HEK293 (cell line): ENCODE measurements around the gene CCR6.

ENCODE experiments used
- CTCF ChIA-PET: fragments of 350-600 bp; formaldehyde crosslinking; extraction: SDS; loops from one replicate; lab custom pipeline; 2021; ENCODE audit warnings: antibody characterized with exemption; lab: Yijun Ruan, JAX
- POLR2A ChIA-PET: fragments of 300-600 bp; formaldehyde crosslinking; extraction: SDS; loops from one replicate; lab custom pipeline; 2020; ENCODE audit warnings: antibody characterized with exemption, inconsistent platforms; lab: Yijun Ruan, JAX
- H3K27ac ChIP-seq: fragments of 200-500 bp; sonication (Bioruptor generic); 2 replicates; pipeline ENCODE4 v1.5.1; 2014; ENCODE audit warnings: low read depth, low read length, control low read depth, inconsistent platforms; ENCODE audit errors: extremely low read depth
- H3K36me3 ChIP-seq, 2 experiments: fragments of 200-500 bp in 1 of 2; sonication (Bioruptor generic) in 1 of 2; 1 replicate in 1 of 2; 2 replicates in 1 of 2; pipeline ENCODE4 v1.5.1; 2014 to 2017; ENCODE audit warnings: inconsistent platforms in 2 of 2, low read length in 2 of 2; ENCODE audit not compliant: control insufficient read depth in 2 of 2, insufficient read depth in 1 of 2
- H3K4me1 ChIP-seq: fragments of 200-500 bp; sonication (Bioruptor generic); 2 replicates; pipeline ENCODE4 v1.5.1; 2014; ENCODE audit warnings: mild to moderate bottlenecking, low read length, inconsistent platforms; ENCODE audit not compliant: control insufficient read depth, insufficient read depth
- H3K4me3 ChIP-seq: 2 replicates; pipeline ENCODE4 v1.5.1; 2011; ENCODE audit warnings: low read depth, mild to moderate bottlenecking, control low read depth, low read length, moderate library complexity
- H3K9me3 ChIP-seq: fragments of 200-500 bp; sonication (Bioruptor generic); 2 replicates; pipeline ENCODE4 v1.5.1; 2014; ENCODE audit warnings: low read depth, low read length, inconsistent platforms; ENCODE audit not compliant: control insufficient read depth, insufficient read depth
- CTCF ChIP-seq: fragments of 450-650 bp; formaldehyde crosslinking; IDR thresholded peaks from 2 replicates; pipeline ENCODE4 v1.5.1; 2016; ENCODE audit warnings: missing biosample characterization, missing genetic modification characterization
- KLF16 ChIP-seq: fragments of 450-650 bp; formaldehyde crosslinking; IDR thresholded peaks from 2 replicates; pipeline ENCODE4 v1.5.1; 2017; ENCODE audit warnings: missing biosample characterization, missing genetic modification characterization
- KLF8 ChIP-seq: fragments of 450-650 bp; formaldehyde crosslinking; IDR thresholded peaks from 2 replicates; pipeline ENCODE4 v1.5.1; 2016; ENCODE audit warnings: missing biosample characterization, missing genetic modification characterization
- PATZ1 ChIP-seq: fragments of 450-650 bp; formaldehyde crosslinking; IDR thresholded peaks from 2 replicates; pipeline ENCODE4 v1.5.1; 2016; ENCODE audit warnings: missing biosample characterization, missing genetic modification characterization
- TRIM28 ChIP-seq: IDR thresholded peaks from 2 replicates; pipeline ENCODE4 v1.6.1; 2011; ENCODE audit warnings: low read length, control low read depth, borderline replicate concordance
- ZNF114 ChIP-seq: fragments of 450-650 bp; formaldehyde crosslinking; IDR thresholded peaks from 2 replicates; pipeline ENCODE4 v1.5.0; 2017; ENCODE audit warnings: missing biosample characterization, missing genetic modification characterization
- ZNF140 ChIP-seq: fragments of 450-650 bp; formaldehyde crosslinking; IDR thresholded peaks from 2 replicates; pipeline ENCODE4 v1.5.1; 2016; ENCODE audit warnings: missing biosample characterization, missing genetic modification characterization
- ZNF169 ChIP-seq: fragments of 450-650 bp; formaldehyde crosslinking; IDR thresholded peaks from 2 replicates; pipeline ENCODE4 v1.5.1; 2016; ENCODE audit warnings: missing biosample characterization, missing genetic modification characterization
- ZNF175 ChIP-seq: fragments of 450-650 bp; formaldehyde crosslinking; IDR thresholded peaks from 2 replicates; pipeline ENCODE4 v1.5.1; 2016; ENCODE audit warnings: missing biosample characterization, missing genetic modification characterization
- ZNF214 ChIP-seq: fragments of 450-650 bp; formaldehyde crosslinking; IDR thresholded peaks from 2 replicates; pipeline ENCODE4 v1.5.1; 2017; ENCODE audit warnings: missing biosample characterization, mild to moderate bottlenecking, missing genetic modification characterization, borderline replicate concordance
- ZNF521 ChIP-seq: fragments of 450-650 bp; formaldehyde crosslinking; IDR thresholded peaks from 2 replicates; pipeline ENCODE4 v1.5.1; 2017; ENCODE audit warnings: missing biosample characterization, mild to moderate bottlenecking, missing genetic modification characterization
- ZNF623 ChIP-seq: fragments of 450-650 bp; formaldehyde crosslinking; IDR thresholded peaks from 2 replicates; pipeline ENCODE4 v1.5.1; 2016; ENCODE audit warnings: missing biosample characterization, missing genetic modification characterization
- ZNF626 ChIP-seq: fragments of 450-650 bp; sonication (Bioruptor Pico); formaldehyde crosslinking; IDR thresholded peaks from 2 replicates; pipeline ENCODE4 v1.5.1; 2018; ENCODE audit warnings: missing biosample characterization, missing genetic modification characterization, inconsistent platforms
- ZNF777 ChIP-seq: fragments of 450-650 bp; formaldehyde crosslinking; IDR thresholded peaks from 2 replicates; pipeline ENCODE4 v1.5.1; 2017; ENCODE audit warnings: missing biosample characterization, missing genetic modification characterization, borderline replicate concordance
- ZNF791 ChIP-seq: fragments of 450-650 bp; formaldehyde crosslinking; IDR thresholded peaks from 2 replicates; pipeline ENCODE4 v1.5.1; 2016; ENCODE audit warnings: missing biosample characterization, missing genetic modification characterization
- ZNF830 ChIP-seq: fragments of 450-650 bp; IDR thresholded peaks from 2 replicates; pipeline ENCODE4 v1.5.0; 2018; ENCODE audit warnings: missing biosample characterization, missing genetic modification characterization, low read depth, mild to moderate bottlenecking, moderate library complexity
- TF ChIP-seq, protein P1 (sequence below): fragments of 450-650 bp; formaldehyde crosslinking; IDR thresholded peaks from 2 replicates; pipeline ENCODE4 v1.5.1; 2017; ENCODE audit warnings: missing biosample characterization, missing genetic modification characterization
- TF ChIP-seq, protein P2 (sequence below): fragments of 450-650 bp; formaldehyde crosslinking; IDR thresholded peaks from 2 replicates; pipeline ENCODE4 v1.5.1; 2016; ENCODE audit warnings: missing biosample characterization, missing genetic modification characterization
- TF ChIP-seq, protein P3 (sequence below): fragments of 450-650 bp; IDR thresholded peaks from 2 replicates; pipeline ENCODE4 v1.5.1; 2018; ENCODE audit warnings: missing biosample characterization, mild to moderate bottlenecking, missing genetic modification characterization

CCR6 gene

DNA sequence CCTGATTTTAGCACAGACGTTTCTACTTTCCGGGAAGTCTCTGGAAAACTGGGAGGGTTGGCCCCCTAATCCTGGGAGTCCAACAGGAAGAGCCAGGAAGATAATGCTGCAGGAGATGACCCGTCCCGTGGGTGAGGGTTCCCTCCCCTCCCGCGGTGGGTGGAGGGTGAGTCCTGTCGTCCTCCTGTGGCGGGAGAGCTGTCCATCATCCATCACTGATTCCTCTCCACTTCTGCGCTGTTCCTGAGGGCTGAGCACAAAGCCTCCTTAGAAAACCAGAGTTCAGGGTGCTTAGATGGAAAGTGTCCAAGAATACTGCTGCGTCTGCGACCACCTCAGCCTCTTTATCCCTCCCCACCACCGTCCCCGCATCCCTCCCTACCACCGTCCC is 6.1 kb upstream of the CCR6 start (continued):
- TF ChIP-seq, protein P1, sequence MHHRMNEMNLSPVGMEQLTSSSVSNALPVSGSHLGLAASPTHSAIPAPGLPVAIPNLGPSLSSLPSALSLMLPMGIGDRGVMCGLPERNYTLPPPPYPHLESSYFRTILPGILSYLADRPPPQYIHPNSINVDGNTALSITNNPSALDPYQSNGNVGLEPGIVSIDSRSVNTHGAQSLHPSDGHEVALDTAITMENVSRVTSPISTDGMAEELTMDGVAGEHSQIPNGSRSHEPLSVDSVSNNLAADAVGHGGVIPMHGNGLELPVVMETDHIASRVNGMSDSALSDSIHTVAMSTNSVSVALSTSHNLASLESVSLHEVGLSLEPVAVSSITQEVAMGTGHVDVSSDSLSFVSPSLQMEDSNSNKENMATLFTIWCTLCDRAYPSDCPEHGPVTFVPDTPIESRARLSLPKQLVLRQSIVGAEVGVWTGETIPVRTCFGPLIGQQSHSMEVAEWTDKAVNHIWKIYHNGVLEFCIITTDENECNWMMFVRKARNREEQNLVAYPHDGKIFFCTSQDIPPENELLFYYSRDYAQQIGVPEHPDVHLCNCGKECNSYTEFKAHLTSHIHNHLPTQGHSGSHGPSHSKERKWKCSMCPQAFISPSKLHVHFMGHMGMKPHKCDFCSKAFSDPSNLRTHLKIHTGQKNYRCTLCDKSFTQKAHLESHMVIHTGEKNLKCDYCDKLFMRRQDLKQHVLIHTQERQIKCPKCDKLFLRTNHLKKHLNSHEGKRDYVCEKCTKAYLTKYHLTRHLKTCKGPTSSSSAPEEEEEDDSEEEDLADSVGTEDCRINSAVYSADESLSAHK, result no peak

DNA sequence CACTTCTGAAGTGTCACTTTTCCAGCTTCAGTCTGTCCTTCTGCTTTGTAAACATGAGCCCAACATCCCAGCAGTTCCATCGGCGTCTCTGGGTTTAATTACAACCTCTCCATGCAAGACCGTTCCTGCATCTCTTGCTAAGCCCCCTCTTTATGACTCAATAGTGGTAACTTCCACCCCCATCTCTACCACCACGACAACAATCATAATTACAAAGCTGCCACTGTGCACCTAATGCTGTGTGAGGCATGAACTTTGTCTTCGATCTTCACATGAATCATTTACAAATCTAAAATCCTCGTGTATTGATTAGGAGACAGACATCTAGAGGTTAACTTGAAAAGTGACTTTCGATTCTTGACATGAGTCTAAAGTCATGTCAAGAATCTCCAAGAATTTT is 4.9 kb upstream of the CCR6 start:
- no peaks in the 10 kb centered on the region for H3K4me1 ChIP-seq
- no peak overlapping the region for H3K27ac ChIP-seq
- H3K9me3 ChIP-seq, result no peaks in the 10 kb centered on the region
- TF ChIP-seq CTCF (tag by site-specific recombination) (no peak), ZNF114 (tag by site-specific recombination) (no peak), ZNF214 (tag by site-specific recombination) (no peak), ZNF791 (tag by site-specific recombination) (no peak), KLF8 (tag by site-specific recombination) (no peak), KLF16 (no peak), ZNF830 (tag by site-specific recombination) (no peak), ZNF175 (no peak), ZNF626 (no peak), ZNF169 (tag by site-specific recombination) (no peak), ZNF623 (tag by site-specific recombination) (no peak)
- TF ChIP-seq, protein P2, sequence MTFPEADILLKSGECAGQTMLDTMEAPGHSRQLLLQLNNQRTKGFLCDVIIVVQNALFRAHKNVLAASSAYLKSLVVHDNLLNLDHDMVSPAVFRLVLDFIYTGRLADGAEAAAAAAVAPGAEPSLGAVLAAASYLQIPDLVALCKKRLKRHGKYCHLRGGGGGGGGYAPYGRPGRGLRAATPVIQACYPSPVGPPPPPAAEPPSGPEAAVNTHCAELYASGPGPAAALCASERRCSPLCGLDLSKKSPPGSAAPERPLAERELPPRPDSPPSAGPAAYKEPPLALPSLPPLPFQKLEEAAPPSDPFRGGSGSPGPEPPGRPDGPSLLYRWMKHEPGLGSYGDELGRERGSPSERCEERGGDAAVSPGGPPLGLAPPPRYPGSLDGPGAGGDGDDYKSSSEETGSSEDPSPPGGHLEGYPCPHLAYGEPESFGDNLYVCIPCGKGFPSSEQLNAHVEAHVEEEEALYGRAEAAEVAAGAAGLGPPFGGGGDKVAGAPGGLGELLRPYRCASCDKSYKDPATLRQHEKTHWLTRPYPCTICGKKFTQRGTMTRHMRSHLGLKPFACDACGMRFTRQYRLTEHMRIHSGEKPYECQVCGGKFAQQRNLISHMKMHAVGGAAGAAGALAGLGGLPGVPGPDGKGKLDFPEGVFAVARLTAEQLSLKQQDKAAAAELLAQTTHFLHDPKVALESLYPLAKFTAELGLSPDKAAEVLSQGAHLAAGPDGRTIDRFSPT (tag by site-specific recombination), result no peak
- TF ChIP-seq, protein P3, sequence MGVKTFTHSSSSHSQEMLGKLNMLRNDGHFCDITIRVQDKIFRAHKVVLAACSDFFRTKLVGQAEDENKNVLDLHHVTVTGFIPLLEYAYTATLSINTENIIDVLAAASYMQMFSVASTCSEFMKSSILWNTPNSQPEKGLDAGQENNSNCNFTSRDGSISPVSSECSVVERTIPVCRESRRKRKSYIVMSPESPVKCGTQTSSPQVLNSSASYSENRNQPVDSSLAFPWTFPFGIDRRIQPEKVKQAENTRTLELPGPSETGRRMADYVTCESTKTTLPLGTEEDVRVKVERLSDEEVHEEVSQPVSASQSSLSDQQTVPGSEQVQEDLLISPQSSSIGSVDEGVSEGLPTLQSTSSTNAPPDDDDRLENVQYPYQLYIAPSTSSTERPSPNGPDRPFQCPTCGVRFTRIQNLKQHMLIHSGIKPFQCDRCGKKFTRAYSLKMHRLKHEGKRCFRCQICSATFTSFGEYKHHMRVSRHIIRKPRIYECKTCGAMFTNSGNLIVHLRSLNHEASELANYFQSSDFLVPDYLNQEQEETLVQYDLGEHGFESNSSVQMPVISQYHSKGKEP, result no peak
- no peaks in the 10 kb centered on the region for H3K36me3 ChIP-seq
- H3K4me3 ChIP-seq, result no peak overlapping the region
- ChIA-PET CTCF (interaction anchor here (0.7 kb wide), 1 partner anchor 655 kb away, joined by 3 read pairs; no protein-coding TSS in a partner anchor), POLR2A (no interaction called here)

- Histone ChIP-seq H3K4me1 (no peaks in the 10 kb centered on the region), H3K27ac (no peak overlapping the region), H3K36me3 (no peaks in the 10 kb centered on the region), H3K9me3 (no peaks in the 10 kb centered on the region), H3K4me3 (no peak overlapping the region)
- CTCF ChIA-PET, result interaction anchor here (0.6 to 0.9 kb wide), 2 partner anchors 21 to 860 kb away, joined by 3 read pairs; no protein-coding TSS in a partner anchor
- TF ChIP-seq TRIM28, result no peak
- TF ChIP-seq ZNF777 (tag by site-specific recombination), result no peak
- TF ChIP-seq ZNF140, result no peak
- TF ChIP-seq PATZ1 (tag by site-specific recombination), result no peak
- TF ChIP-seq ZNF521 (tag by site-specific recombination), result no peak
- POLR2A ChIA-PET, result no interaction called here
These were observed 4.1 kb upstream of the CCR6 start for GRCh38 chr6:167118839-167119238.
